HCT116 (cell line): ENCODE measurements around the gene P2RX1. TPM values are rescaled to one million over a fixed set of nuclear protein-coding genes. Genes with fewer than 3 reads are reported as not detected.

Experiments used
- ATAC-seq: fragments of 200-7000 bp; cut with Tn5 transposase; 2 replicates; pipeline ENCODE4 v1.9.1; 2020; ENCODE audit warnings: mild to moderate bottlenecking, moderate library complexity
- BruUV-seq: library from RNA; stranded (reverse); fragments of 400-500 nt; replicated peaks from 2 replicates; lab custom pipeline; 2021; lab: Mats Ljungman, UMichigan
- CTCF ChIA-PET: fragments of 300-600 bp; sonication (Branson Sonifier 250); formaldehyde crosslinking; loops from one replicate; lab custom pipeline; 2021; ENCODE audit warnings: antibody characterized with exemption; lab: Charles Lee
- POLR2A ChIA-PET: fragments of 300-600, 350-600 bp; sonication (Branson Sonifier 250); formaldehyde crosslinking; loops from one replicate; lab custom pipeline; 2021; ENCODE audit warnings: antibody characterized with exemption; lab: Charles Lee
- RAD21 ChIA-PET, 2 experiments: fragments of 300-600 bp; sonication (Branson Sonifier 250); formaldehyde crosslinking; loops; one replicate each; lab custom pipeline; 2023; ENCODE audit warnings: low total read pairs in 2 of 2; ENCODE audit not compliant: uncharacterized antibody in 2 of 2, unreplicated experiment in 2 of 2, low non-redundant PET in 1 of 2; lab: Charles Lee
- DNase-seq: peaks from one replicate; pipeline ENCODE4 v3.0.0-alpha.2; 2010; ENCODE audit warnings: low read depth, low spot score
- H2AFZ ChIP-seq: fragments of 200-600 bp; shearing (Covaris generic), sonication (generic); 2 replicates; pipeline ENCODE4 v1.6.1; 2017; ENCODE audit warnings: low read depth, mixed run types, mixed read lengths, antibody characterized with exemption, low read length; ENCODE audit not compliant: poor library complexity, severe bottlenecking
- H3K27ac ChIP-seq: 2 replicates; pipeline ENCODE4 v1.5.1; 2012; ENCODE audit warnings: low read depth, low read length
- H3K27me3 ChIP-seq: fragments of 200-600 bp; sonication (generic); 2 replicates; pipeline ENCODE4 v1.6.1; 2016; ENCODE audit warnings: mixed run types, low read length, mixed read lengths; ENCODE audit not compliant: insufficient read depth
- H3K36me3 ChIP-seq, 2 experiments: fragments of 200-500 bp in 1 of 2; fragments of 200-600 bp in 1 of 2; sonication (Bioruptor generic) in 1 of 2; sonication (generic) in 1 of 2; 2 replicates each; pipeline versions ENCODE4 v1.5.1 to v1.6.1; 2014 to 2016; ENCODE audit warnings: low read length in 2 of 2, inconsistent platforms in 1 of 2, mixed read lengths in 1 of 2, mixed run types in 1 of 2; ENCODE audit not compliant: insufficient read depth in 2 of 2, control insufficient read depth in 1 of 2
- H3K4me1 ChIP-seq, 2 experiments: fragments of 200-600 bp in 1 of 2; sonication (generic) in 1 of 2; 2 replicates each; pipeline versions ENCODE4 v1.5.1 to v1.6.1; 2012 to 2017; ENCODE audit warnings: low read length in 2 of 2, inconsistent platforms in 1 of 2, mild to moderate bottlenecking in 1 of 2, mixed read lengths in 1 of 2, mixed run types in 1 of 2, moderate library complexity in 1 of 2; ENCODE audit not compliant: insufficient read depth in 2 of 2, control insufficient read depth in 1 of 2
- H3K4me2 ChIP-seq: fragments of 200-600 bp; sonication (generic); 2 replicates; pipeline ENCODE4 v1.6.1; 2017; ENCODE audit warnings: mixed run types, low read length, mixed read lengths
- H3K4me3 ChIP-seq, 2 experiments: fragments of 200-600 bp in 1 of 2; sonication (generic) in 1 of 2; replicated peaks in 1 of 2; 2 replicates each; pipeline ENCODE4 v1.5.1; 2011 to 2016; ENCODE audit warnings: low read length in 2 of 2, control low read depth in 1 of 2, low read depth in 1 of 2, mild to moderate bottlenecking in 1 of 2, mixed read lengths in 1 of 2, mixed run types in 1 of 2
- H3K79me2 ChIP-seq: fragments of 200-600 bp; sonication (generic); 2 replicates; pipeline ENCODE4 v1.6.1; 2017; ENCODE audit warnings: mild to moderate bottlenecking, mixed run types, low read length, moderate library complexity, mixed read lengths; ENCODE audit not compliant: insufficient read depth
- H3K9ac ChIP-seq: fragments of 200-600 bp; sonication (generic); 2 replicates; pipeline ENCODE4 v1.6.1; 2016; ENCODE audit warnings: low read length, mixed read lengths
- H3K9me2 ChIP-seq: fragments of 200-600 bp; sonication (generic), shearing (Covaris generic); 2 replicates; pipeline ENCODE4 v1.6.1; 2017; ENCODE audit warnings: mixed run types, mild to moderate bottlenecking, moderate library complexity; ENCODE audit not compliant: insufficient read depth
- H3K9me3 ChIP-seq, 2 experiments: fragments of 200-500 bp in 1 of 2; fragments of 200-600 bp in 1 of 2; sonication (Bioruptor generic) in 1 of 2; sonication (generic) in 1 of 2; 2 replicates each; pipeline ENCODE4 v1.6.1; 2014 to 2017; ENCODE audit warnings: low read length in 2 of 2, mixed read lengths in 2 of 2, inconsistent platforms in 1 of 2, low read depth in 1 of 2, mild to moderate bottlenecking in 1 of 2, mixed run types in 1 of 2, moderate library complexity in 1 of 2; ENCODE audit not compliant: control insufficient read depth in 1 of 2, insufficient read depth in 1 of 2
- H4K20me1 ChIP-seq: fragments of 200-600 bp; sonication (generic), shearing (Covaris generic); 2 replicates; pipeline ENCODE4 v1.6.1; 2017; ENCODE audit warnings: mixed run types, mild to moderate bottlenecking, moderate library complexity; ENCODE audit not compliant: insufficient read depth
- CEBPB ChIP-seq: IDR thresholded peaks from 2 replicates; pipeline ENCODE4 v1.6.1; 2012; ENCODE audit warnings: low read depth
- CTCF ChIP-seq, 3 experiments: fragments of 200-600 bp in 1 of 3; sonication (generic) in 1 of 3; IDR thresholded peaks in 2 of 3; conservative IDR thresholded peaks in 1 of 3; 2 replicates each; pipeline ENCODE4 v1.5.1; 2012 to 2017; ENCODE audit warnings: low read depth in 2 of 3, low read length in 2 of 3, antibody characterized with exemption in 1 of 3, borderline replicate concordance in 1 of 3, control low read depth in 1 of 3, mild to moderate bottlenecking in 1 of 3, mixed read lengths in 1 of 3, mixed run types in 1 of 3, moderate library complexity in 1 of 3; ENCODE audit not compliant: insufficient read depth in 1 of 3
- ELF1 ChIP-seq: IDR thresholded peaks from 2 replicates; pipeline ENCODE4 v1.6.1; 2012; ENCODE audit warnings: low read depth, borderline replicate concordance
- EZH2 ChIP-seq: fragments of 200-600 bp; sonication (generic); IDR thresholded peaks from 2 replicates; pipeline ENCODE4 v1.6.1; 2017; ENCODE audit warnings: antibody characterized with exemption, mixed run types
- FOSL1 ChIP-seq: IDR thresholded peaks from 2 replicates; pipeline ENCODE4 v1.6.1; 2012; ENCODE audit warnings: low read depth
- MAX ChIP-seq: IDR thresholded peaks from 2 replicates; pipeline ENCODE4 v1.6.1; 2012
- RAD21 ChIP-seq: IDR thresholded peaks from 2 replicates; pipeline ENCODE4 v1.6.1; 2012; ENCODE audit warnings: low read depth, mild to moderate bottlenecking
- TCF7L2 ChIP-seq: IDR thresholded peaks from 2 replicates; pipeline ENCODE4 v1.7.0; 2011; ENCODE audit warnings: borderline replicate concordance, inconsistent platforms; ENCODE audit not compliant: insufficient read depth, insufficient read length; ENCODE audit errors: extremely low read depth
- YY1 ChIP-seq: IDR thresholded peaks from 2 replicates; pipeline ENCODE4 v1.6.1; 2011; ENCODE audit warnings: low read length, low read depth, moderate library complexity, mild to moderate bottlenecking; ENCODE audit not compliant: insufficient replicate concordance; ENCODE audit errors: extremely low read depth
- ZFX ChIP-seq: fragments of 450-650 bp; IDR thresholded peaks from 2 replicates; pipeline ENCODE4 v1.6.1; 2017
- ZNF274 ChIP-seq: fragments of 200-500 bp; sonication (Bioruptor generic); IDR thresholded peaks from 2 replicates; pipeline ENCODE4 v1.6.1; 2014; ENCODE audit warnings: mild to moderate bottlenecking, low read depth, low read length, inconsistent platforms
- intact Hi-C: fragments of 100-400 bp; cut with micrococcal nuclease; formaldehyde crosslinking; loops from 2 replicates; pipeline ENCODE4 v1.10.0; 2022
- total RNA-seq: library from RNA; stranded (reverse); gene quantifications from one replicate; pipeline ENCODE4 v1.2.1, GENCODE V29; 2021; ENCODE audit not compliant: unreplicated experiment

The P2RX1 gene
- total RNA-seq, 1 experiment from 2014 or later = not detected

- Histone ChIP-seq H3K9me3 (no peaks in the 10 kb centered on the region), H3K79me2 (no peaks in the 10 kb centered on the region), H3K9me2 (no peaks in the 10 kb centered on the region), H3K9ac (no peak overlapping the region), H3K4me1 (no peaks in the 10 kb centered on the region), H3K27me3 (no peaks in the 10 kb centered on the region), H4K20me1 (no peaks in the 10 kb centered on the region), H3K4me3 (no peak overlapping the region), H2AFZ (no peak overlapping the region), H3K27ac (no peak overlapping the region), H3K36me3 (no peaks in the 10 kb centered on the region), H3K4me2 (no peak overlapping the region)
- no TSS peak for BruUV-seq
- DNase-seq = no peak
- TF ChIP-seq CEBPB (no peak), RAD21 (no peak), EZH2 (no peak), CTCF (IDR thresholded peaks at IDR 0.05 in 2 of 3, conservative IDR thresholded peaks at IDR 0.05 in 1 of 3; ENCODE audit: borderline replicate concordance in 1 of 3, insufficient read depth in 1 of 3, low read depth in 2 of 3, low read length in 2 of 3) (no peak), ZNF274 (no peak), ZFX (no peak), FOSL1 (no peak), ELF1 (no peak), YY1 (no peak), MAX (no peak), TCF7L2 (no peak)
- intact Hi-C loops = no loop called here
- CTCF ChIA-PET = no interaction called here
- POLR2A ChIA-PET = no interaction called here
- RAD21 ChIA-PET = no interaction called here
- ATAC-seq = no peak
Measured at GRCh38 chr17:3953542-3953941, 37.3 kb upstream of the P2RX1 start.
